ENCODE data around the gene AAK1.
"Not testable (repeated sequence)": the region's sequence is repeated elsewhere in the genome, so short reads cannot be mapped to it uniquely, and the experiment has no call there.

AAK1 gene

GRCh38 chr2:69643602-69644505, at the start of gene AAK1:
Gene AAK1, minus strand, starts transcription at chr2:69643739. Its CDS starts 699 bp downstream, at chr2:69643040.
- DNase-seq: peak; percentile 71 to 79

DNA sequence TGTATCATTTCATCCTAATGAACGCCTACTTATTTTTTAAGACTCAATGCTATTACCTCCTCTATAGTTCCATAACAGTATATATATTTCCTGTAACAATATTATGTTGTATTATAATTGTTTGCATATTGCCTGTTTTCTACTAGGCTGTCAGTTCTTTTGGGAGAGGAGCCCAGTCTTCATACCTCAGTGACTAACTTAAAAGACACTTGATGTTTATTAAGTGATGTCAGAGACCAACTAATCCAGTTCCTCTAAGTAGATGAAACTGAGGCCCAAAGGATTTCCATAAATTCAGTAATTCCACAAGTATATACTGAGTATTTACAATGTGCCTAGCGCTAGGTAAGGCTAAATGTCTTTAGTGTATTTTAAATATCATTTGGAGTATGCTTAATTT, 48.9 kb upstream of the AAK1 start:
- no peak for DNase-seq

DNA sequence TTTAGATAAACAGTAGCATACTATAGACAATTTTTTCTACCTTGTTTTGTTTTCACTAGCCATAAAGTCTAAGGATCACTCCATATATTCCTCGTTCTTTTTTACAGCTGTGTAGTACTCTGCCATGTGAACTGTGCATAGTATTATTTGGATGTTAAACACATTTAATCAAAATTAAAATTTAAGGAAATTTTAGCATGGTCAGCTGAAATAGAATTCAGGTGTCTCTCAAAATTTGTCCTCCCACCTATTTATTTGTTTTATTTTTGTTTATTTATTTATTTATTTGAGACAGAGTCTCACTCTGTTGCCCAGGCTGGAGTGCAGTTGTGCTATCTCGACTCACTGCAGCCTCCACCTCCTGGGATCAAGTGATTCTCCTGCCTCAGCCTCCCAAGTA, 46.4 kb upstream of the AAK1 start:
- DNase-seq: no peak

- no peak for DNase-seq
Measured at GRCh38 chr2:69689466-69689865, 45.9 kb upstream of the AAK1 start.

DNA sequence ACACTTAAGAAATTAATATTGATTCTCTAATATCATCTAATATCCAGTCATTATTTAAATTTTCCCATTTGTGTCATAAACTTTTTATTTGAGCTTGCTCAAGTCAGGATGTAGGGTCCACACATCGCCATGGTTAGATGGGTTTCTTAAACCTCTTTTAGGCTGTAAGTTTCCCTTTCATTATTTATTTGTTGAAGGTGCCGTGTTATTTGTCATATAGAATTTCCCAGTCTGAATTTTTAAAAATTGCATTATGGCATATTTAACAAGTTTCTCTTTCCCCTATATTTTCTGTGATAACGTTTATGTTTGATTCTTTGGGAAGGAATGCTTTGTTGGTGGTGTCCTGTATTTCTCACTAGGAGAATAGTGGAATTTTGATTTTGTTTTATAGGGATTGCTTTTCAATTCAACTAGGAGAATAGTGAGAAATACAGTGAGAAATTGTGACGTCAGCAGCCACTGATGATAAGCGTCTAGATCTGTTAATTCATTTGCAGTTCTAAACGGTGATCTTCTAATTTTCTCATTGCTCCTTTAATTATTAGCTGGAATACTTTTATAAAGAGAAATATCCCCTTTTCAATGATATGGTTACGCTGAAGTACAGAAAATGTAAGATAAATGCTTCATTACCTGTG, 44.6 kb upstream of the AAK1 start:
- DNase-seq: no peak

DNA sequence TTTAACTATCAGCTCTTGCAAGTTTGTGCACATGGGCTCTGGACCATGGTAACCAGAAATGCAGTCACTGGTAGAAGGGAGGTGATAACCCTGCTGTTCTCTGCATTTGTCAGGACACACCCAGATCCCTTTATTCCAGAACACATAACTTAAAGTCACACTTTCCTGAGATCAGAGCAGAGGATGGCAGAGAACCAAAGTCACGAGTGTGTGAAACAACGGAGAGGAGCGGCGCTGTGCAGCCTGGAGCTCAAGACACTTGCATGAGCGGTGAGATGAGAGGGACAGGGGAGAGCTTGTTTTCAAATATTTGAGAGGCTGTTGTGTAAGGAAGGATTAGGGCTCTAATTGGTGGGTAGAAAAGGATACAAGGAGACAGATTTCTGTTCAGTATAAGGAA, 43.3 kb upstream of the AAK1 start:
- DNase-seq: no peak

DNA sequence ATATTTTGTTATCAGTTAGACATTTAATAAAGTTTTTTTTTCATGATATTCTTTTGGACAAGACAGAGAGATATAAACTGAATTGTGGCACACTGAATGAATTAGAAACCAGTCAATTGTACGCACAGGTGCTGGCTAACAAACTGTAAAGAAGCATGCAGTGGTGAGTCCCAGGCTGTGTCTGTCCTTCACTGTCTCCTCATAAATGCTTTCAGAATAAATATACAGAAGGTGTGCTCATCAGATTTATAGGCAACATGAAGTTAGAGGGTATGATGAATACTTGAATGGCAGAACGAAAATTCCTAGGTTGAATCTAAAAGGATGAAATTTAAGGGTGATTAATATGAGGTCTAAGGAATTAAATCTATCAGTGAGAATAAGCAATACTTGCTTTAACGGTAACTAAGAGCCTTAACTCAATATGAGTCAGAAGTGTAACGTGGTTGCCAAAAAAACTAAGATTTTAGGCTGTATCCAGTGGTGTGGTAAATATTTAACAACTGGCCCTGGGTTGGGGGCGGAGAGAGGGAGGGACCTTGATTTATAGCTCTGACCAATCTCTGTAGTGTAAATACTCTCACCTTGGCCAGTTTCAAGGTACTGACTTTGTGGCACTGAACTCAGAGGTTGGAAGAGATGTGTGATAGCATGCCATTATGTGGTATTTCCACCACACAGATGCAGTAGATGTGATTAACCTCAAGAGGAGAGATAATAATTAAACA, 41.9 kb upstream of the AAK1 start:
- DNase-seq: peak in 1 of 2 experiments; percentile 0

GRCh38 chr2:69683170-69683971, 39.8 kb upstream of the AAK1 start:
- DNase-seq: no peak

GRCh38 chr2:69682525-69682924, 39.0 kb upstream of the AAK1 start:
- no peak for DNase-seq

GRCh38 chr2:69680001-69680675, 36.6 kb upstream of the AAK1 start:
- DNase-seq: no peak

GRCh38 chr2:69677914-69678313, 34.4 kb upstream of the AAK1 start:
- no peak for DNase-seq

GRCh38 chr2:69676146-69676545, 32.6 kb upstream of the AAK1 start:
- DNase-seq: no peak

GRCh38 chr2:69674316-69674670, 30.8 kb upstream of the AAK1 start:
- no peak for DNase-seq

DNA sequence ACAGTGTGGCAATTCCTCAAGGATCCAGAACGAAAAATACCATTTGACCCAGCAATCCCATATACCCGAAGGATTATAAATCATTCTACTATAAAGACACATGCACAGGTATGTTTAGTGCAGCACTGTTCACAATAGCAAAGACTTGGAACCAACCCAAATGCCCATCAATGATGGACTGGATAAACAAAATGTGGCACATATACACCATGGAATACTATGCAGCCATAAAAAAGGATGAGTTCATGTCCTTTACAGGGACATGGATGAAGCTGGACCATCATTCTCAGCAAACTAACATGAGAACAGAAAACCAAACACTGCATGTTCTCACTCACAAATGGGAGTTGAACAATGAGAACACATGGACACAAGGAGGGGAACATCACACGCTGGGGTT, 29.6 kb upstream of the AAK1 start:
- DNase-seq: not testable (repeated sequence)

GRCh38 chr2:69669666-69670065, 26.1 kb upstream of the AAK1 start:
- no peak for DNase-seq

DNA sequence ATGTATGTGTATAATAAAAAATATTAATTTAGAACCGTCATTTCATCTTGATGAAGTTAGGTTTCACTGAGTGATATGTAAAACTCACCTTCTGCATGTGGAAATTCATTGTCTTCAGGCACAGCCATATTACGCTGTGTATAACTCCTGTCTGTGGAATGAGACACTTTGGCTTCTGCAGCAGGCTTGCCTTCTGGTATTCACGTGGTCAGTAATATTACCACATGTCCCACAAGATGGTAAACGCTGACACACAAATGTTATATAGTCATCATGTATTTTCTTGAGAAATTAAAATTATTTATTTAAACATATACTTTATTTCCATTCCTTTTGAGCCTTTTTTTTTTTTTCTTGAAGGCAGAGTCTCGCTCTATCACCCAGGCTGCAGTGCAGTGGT, 25.1 kb upstream of the AAK1 start:
- no peak for DNase-seq

DNA sequence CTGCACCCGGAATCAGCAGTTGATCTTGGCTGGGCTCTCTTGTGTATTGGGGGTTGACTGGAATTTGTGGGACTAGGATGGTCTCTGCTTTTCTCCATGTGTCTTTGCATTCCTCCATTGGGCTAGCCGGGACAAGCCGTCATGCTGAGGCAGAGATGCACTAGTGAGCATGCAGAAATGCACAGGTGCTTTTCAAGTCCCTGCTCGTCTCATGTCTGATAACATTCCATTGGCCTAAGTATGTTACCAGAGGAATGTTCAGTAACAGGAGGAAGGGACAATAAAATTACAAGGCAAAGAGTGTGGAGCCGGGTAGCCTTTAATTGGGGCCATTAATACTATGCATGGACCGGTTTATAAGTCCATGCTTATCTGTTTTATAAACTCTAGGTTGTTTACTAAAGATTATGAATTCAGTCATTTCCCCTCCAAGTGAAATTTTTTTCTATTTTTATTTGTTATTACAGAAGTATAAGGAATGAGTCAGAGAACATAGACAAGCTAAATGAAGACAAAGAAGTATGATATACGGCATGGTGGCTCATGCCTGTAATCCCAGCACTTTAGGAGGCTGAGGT, 24.4 kb upstream of the AAK1 start:
- DNase-seq: no peak

GRCh38 chr2:69665152-69665551, 21.6 kb upstream of the AAK1 start:
- DNase-seq: no peak

GRCh38 chr2:69663860-69664259, 20.3 kb upstream of the AAK1 start:
- DNase-seq: no peak

- not testable (repeated sequence) for DNase-seq
Measured at GRCh38 chr2:69662547-69662946, 19.0 kb upstream of the AAK1 start.

DNA sequence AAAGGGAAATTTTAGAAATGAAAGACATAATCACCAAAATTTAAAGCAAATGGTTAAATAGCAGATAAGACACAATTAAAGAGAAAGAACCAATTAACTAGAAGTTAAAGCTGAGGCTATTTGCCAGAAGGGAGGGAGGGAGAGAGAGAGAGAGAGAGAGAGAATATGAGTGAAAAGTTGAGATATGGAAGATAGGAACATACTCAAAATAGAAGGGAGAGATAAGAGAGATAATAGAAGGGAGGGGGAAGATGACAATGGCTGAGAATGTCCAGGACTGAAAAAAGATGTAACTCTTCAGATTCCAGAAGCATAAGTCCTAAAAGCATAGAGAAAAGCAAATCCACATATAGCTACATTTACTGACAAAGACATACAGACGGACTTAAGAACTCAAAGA, 17.1 kb upstream of the AAK1 start:
- no peak for DNase-seq

DNA sequence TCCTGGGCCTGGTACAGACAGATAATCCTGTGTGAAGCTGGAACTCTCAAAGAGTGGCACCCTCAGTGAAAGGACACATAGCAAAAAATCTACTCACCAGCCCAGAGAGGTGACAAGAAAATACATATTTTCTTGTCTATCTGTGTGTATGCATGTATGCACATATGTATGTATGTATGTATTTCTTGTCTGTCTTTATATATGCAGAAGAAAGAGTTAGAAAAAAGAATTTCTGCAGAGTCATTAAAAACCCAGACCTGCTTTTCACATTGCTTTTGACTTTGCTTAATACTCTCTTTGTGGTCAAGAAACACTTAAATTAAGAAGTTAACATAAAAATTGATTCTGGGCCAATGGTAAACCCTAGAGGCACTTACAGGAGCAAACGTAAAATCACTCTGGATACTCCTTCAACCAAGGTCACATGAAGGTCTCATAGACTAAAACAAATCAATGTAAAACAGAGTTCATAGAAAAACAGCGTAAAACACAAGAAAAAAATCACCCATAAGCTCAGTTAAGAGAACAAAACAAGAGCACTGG, 16.5 kb upstream of the AAK1 start:
- no peak for DNase-seq

Measured in NCI-H2081 (cell line).